HG02588 (cell line): ENCODE measurements around the gene FAF1.
"Not testable (repeated sequence)": the region's sequence is repeated elsewhere in the genome, so short reads cannot be mapped to it uniquely, and the experiment has no call there.

Source experiments
- ATAC-seq: cut with Tn5 transposase; IDR thresholded peaks from one replicate; pipeline ENCODE4 v1.9.1; 2021; ENCODE audit warnings: mild to moderate bottlenecking, moderate library complexity; ENCODE audit not compliant: unreplicated experiment

The FAF1 gene

GRCh38 chr1:50603274-50604271 is 356.5 kb downstream of the FAF1 start:
- ATAC-seq, result no peak

GRCh38 chr1:50599546-50599945 is 360.5 kb downstream of the FAF1 start:
- ATAC-seq, result no peak

- ATAC-seq, result no peak
Measured at GRCh38 chr1:50595874-50596273, 364.2 kb downstream of the FAF1 start.

GRCh38 chr1:50593515-50593914 is 366.6 kb downstream of the FAF1 start:
- ATAC-seq, result no peak

DNA sequence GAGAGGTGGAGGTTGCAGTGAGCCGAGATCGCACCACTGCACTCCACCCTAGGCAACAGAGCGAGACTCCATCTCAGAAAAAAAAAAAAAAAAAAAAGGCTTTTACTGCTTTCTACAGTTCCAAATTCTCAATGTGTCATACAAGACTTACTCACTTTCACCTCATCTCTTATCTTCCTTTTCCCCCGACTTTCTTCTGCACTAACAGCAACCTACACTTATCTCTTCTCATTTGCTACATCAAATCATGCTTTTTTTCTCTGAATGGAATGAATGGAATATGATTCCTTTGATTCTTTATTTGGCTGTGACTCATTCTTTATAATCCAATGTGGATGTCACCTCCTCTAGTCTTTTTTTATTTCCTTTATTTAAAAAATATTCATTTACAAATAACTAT is 368.5 kb downstream of the FAF1 start:
- ATAC-seq, result no peak

DNA sequence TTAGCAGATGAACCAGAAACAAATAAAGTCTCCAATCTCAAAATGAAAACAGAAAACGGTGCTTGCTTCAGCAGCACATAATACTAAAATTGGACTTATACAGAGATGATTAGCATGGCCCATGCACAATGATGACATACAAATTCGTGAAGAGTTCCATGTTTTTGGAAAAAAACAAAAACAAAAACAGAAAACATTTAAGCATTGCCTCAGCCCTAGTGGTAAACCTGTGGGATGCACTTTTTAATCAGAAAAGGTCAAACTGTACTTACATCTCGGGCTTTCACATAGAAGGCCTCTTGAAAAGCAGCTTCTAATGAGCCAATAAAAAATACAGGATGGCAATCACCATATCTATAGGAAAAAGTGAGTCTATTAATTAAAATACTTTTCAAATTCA is 377.7 kb downstream of the FAF1 start:
- ATAC-seq, result no peak

DNA sequence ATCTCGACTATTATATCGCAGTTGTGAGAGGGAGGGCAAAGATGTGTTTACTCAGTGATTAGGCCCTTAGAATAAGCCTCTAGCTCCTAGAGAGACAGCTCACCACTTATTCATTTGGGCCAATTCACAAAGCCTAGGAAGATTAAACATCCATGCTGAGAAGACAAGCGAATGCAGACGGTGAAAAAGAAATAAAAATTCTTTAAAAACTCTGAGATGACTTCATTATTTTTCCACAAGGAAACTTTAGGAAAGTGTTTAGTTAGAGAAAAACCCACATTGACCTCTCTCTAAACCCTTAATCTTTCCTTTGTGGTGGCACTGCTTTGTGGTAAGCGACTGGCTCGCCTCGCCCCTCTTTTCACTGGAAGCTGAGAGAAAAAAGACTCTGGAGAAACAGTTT is 390.0 kb downstream of the FAF1 start:
- no peak for ATAC-seq

GRCh38 chr1:50568782-50569181 is 391.3 kb downstream of the FAF1 start:
- ATAC-seq, result no peak

- no peak for ATAC-seq
Measured at GRCh38 chr1:50566405-50566804, 393.7 kb downstream of the FAF1 start.

DNA sequence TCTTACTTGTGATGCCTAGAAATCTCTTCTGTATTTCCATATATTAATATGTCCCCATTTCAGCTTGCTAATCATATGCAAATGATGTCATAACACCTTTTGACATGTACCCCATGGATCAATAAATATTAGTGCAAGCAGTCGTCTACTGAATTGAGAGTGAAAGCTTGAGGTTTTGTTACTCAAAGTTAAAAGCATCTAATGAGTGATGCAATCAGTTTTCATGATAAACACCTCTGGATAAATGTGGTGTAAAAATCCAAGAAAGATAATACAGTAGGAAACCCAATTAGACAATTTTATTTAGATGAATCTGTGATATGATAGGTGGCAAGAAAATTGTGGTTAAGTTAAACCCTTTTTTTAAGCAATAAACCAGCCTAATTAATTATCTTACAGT is 395.6 kb downstream of the FAF1 start:
- ATAC-seq, result no peak

DNA sequence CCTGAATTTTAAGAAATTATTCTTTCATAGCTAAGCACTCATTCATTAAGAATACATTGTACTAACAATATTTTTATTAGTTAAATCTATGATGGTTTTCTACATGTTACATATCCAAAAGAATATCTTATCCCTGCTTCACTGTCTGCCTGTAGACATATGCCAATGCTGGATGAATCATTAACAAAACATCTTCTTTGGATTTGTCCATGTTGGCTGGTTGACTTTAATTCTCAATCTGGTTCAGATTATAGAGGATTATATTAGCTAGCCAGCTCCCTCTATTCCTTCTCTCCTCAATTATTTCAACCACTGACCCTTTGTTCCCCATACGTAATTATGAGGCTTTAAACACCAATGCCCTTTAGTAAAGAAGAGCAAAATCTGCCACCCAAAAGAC is 398.0 kb downstream of the FAF1 start:
- ATAC-seq, result no peak

GRCh38 chr1:50559421-50559820 is 400.6 kb downstream of the FAF1 start:
- ATAC-seq, result no peak

DNA sequence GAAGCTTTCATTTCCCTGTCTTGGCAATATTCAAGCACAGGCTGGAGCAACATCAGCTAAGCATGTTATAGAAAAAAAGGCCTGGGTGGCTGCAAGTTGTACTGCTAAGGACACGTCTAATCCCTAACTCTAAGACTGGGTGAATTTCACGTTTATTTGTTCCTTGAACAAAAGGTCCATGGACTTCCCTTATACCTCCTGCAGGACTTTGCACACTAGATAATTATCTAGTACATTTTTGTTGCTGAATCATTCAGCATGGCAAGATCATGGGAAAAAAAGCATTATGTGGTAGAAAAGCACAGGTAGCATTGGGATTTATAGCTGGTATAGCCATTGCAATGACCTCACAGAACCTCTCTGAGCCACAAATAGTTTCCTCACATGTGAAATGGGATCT is 406.1 kb downstream of the FAF1 start:
- no peak for ATAC-seq

GRCh38 chr1:50548243-50548642 is 411.8 kb downstream of the FAF1 start:
- ATAC-seq, result no peak

GRCh38 chr1:50542362-50542761 is 417.7 kb downstream of the FAF1 start:
- no peak for ATAC-seq

DNA sequence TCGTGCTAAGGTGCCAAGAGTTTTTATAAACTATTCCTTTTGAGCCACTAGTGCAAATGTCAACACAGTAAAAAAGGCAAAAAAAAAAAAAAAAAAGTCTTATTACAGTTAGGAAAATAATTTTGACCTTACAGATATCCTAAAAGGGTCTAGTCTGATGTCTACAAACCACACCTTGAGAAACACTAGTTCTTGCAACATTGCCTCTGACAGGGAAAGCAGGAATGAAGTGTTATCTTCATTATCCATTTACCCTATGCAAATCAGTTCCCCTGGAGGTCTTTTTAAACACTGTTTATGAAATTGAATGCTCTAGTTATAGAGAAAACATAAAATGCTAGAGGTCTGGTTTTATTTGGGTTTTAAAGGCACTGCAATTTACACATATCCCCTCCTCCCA is 421.6 kb downstream of the FAF1 start:
- no peak for ATAC-seq

GRCh38 chr1:50531601-50532000 is 428.5 kb downstream of the FAF1 start:
- no peak for ATAC-seq

- ATAC-seq, result no peak
Measured at GRCh38 chr1:50531027-50531426, 429.0 kb downstream of the FAF1 start.

DNA sequence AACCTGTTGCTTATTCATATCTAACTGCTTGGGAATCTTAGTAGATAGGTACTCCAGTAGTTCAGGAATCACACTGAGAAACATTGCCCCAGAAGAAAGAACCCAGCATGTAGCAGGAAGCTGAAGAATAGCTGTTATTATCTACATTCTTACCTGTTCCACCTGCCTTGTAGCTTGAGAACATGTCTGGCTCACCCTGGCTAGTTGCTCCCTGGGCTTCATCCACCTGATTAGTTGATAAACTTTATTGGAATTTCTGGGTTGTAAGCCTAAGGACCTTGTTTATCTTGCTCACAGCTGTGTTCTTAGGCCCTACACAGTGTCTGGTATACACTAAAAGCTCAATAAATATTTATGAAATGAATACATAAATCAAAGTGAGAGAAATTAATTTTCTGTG is 430.6 kb downstream of the FAF1 start:
- no peak for ATAC-seq

GRCh38 chr1:50527987-50528320 is 432.1 kb downstream of the FAF1 start:
- not testable (repeated sequence) for ATAC-seq

GRCh38 chr1:50527249-50527986 is 432.6 kb downstream of the FAF1 start:
- ATAC-seq, result no peak

DNA sequence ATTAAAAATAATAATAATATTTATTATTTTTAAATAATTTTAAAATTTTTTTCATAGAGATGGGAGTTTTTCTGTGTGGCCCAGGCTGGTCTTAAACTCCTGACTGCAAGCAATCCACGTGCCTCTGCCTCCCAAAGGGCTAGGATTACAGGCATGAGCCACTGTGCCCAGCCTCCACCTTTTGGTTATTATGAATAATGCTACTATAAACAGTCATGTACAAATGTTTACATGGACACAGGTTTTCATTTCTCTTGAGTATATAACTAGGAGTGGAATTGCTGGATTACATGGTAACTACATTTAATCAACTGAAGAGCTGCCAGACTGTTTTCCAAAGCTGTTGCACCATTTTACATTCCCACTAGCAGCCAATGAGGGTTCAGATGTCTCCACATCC is 433.6 kb downstream of the FAF1 start:
- ATAC-seq, result no peak
